ENCODE data around the gene CDC42SE2.

CDC42SE2 gene

DNA sequence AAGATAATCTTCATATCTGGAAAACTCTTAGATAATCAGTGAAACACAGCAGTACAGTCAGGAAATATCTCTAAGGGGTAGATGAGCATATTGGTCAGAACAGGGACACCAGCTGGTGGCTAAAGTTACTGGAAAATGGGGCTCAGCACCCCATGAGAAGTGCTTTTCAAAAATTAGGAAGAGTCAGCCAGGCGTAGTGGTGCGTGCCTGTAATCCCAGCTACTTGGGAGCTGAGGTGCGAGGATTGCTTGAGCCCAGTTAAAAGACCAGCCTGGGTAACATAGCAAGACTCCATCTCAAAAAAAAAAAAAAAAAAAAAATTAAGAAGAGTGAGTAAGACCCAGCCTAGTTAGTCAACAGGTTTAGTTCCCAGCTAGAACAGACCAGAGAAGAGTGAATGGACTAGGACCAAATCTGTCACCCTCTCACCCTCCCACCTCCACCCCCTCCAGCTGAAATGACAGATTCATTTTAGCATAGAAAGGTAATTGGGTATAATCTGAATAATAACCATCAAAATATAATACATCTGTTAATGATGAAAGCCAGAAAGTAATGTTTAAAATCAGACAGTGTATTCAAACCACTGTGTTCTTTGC is 120.9 kb downstream of the CDC42SE2 start:
- TF ChIP-seq, protein P1, sequence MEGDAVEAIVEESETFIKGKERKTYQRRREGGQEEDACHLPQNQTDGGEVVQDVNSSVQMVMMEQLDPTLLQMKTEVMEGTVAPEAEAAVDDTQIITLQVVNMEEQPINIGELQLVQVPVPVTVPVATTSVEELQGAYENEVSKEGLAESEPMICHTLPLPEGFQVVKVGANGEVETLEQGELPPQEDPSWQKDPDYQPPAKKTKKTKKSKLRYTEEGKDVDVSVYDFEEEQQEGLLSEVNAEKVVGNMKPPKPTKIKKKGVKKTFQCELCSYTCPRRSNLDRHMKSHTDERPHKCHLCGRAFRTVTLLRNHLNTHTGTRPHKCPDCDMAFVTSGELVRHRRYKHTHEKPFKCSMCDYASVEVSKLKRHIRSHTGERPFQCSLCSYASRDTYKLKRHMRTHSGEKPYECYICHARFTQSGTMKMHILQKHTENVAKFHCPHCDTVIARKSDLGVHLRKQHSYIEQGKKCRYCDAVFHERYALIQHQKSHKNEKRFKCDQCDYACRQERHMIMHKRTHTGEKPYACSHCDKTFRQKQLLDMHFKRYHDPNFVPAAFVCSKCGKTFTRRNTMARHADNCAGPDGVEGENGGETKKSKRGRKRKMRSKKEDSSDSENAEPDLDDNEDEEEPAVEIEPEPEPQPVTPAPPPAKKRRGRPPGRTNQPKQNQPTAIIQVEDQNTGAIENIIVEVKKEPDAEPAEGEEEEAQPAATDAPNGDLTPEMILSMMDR (IDR thresholded peaks at IDR 0.05; ENCODE audit: control insufficient read depth, insufficient read depth, low read depth, low read length, missing control alignments): no peak
- no peak for DNase-seq (ENCODE audit: low read depth)
- no peak overlapping the region for H3K4me3 ChIP-seq (ENCODE audit: control insufficient read depth, low read depth, low read length)

DNA sequence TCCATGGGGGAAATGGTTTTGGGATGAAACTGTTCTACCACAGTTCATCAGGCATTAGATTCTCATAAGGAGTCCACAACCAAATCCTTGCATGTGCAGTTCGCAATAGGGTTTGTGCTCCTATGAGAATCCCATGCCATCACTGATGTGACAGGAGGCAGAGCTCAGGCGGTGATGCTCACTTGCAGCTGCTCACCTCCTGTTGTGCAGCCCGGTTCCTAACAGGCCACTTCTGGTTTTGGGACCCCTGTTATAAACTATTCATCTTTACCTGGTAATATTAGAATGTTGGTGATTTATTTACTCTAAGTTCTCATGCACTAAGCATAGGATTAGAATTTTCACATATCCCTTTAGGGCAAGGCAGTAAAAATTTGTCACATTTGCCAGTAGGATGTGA is 122.3 kb downstream of the CDC42SE2 start:
- TF ChIP-seq, protein P1 (IDR thresholded peaks at IDR 0.05; ENCODE audit: control insufficient read depth, insufficient read depth, low read depth, low read length, missing control alignments): no peak
- H3K4me3 ChIP-seq (ENCODE audit: control insufficient read depth, low read depth, low read length): no peak overlapping the region
- no peak for DNase-seq (ENCODE audit: low read depth)

DNA sequence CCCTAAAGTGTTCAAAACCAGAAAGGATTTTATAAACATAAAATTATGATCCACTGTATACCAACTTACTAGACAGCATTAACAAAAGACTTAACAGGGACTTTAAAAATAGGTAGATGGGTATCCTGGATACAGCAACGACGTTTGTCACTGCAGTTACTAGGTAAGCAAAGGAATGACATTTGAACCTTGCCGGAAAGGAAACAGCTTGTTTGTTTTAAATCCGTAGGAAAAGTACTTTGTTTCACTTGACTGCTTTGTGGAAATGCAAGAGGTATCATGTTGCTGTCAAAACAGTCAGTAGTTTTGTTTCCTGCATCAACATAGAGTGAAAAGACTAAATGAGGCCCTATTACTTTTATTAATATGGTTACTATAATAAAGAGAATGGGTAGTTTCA is 122.9 kb downstream of the CDC42SE2 start:
- H3K4me3 ChIP-seq (ENCODE audit: control insufficient read depth, low read depth, low read length): no peak overlapping the region
- TF ChIP-seq, protein P1 (IDR thresholded peaks at IDR 0.05; ENCODE audit: control insufficient read depth, insufficient read depth, low read depth, low read length, missing control alignments): no peak
- no peak for DNase-seq (ENCODE audit: low read depth)

DNA sequence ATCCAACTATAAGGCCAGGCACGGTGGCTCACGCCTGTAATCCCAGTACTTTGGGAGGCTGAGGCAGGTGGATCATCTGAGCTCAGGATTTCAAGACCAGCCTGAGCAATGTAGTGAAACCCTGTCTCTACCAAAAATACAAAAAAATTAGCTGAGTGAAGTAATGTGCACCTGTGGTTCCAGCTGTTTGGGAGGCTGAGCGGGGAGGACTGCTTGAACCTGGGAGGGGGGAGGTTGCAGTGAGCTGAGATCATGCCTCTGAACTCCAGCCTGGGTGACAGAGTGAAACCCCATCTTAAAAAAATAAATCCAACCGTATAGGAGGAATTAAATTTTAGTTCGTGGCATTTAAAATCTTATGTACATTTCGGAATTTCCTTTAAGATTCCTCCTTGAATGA is 123.4 kb downstream of the CDC42SE2 start:
- DNase-seq (ENCODE audit: low read depth): no peak
- TF ChIP-seq, protein P1 (IDR thresholded peaks at IDR 0.05; ENCODE audit: control insufficient read depth, insufficient read depth, low read depth, low read length, missing control alignments): no peak
- no peak overlapping the region for H3K4me3 ChIP-seq (ENCODE audit: control insufficient read depth, low read depth, low read length)

DNA sequence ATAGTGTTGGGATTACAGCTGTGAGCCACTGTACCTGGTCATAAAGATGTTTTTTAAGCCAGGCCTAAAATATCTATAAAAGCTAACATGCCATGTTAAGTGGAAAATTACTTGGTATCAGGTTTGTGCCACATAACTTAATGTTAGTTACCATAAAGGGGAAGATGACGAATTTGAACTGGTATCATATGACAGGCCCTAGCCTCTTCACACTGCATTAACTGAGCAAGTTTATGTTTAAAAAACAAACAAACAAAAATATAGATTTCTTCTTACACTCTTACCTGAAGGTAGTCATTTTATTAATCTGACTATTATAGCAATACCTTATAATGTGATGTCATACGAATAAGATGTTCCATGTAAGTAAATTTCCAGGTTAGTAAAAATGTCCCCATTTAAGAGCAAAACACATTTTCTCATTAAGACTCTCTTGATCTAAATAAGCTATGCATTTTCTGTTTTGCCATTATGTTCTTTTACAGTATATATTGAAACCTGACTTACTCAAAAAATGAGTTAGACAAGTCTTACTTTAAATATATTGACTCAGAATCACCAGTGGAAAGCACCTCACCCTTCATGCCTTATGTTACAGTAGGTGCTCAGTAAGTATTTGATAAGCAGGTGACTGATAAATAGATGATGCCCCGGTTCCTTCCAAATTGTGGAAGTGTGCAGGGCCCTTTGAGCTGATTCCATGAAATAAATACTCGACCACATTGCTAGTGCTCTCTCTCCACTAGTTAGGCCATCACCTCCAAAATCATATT is 125.4 kb downstream of the CDC42SE2 start:
- no peak overlapping the region for H3K4me3 ChIP-seq (ENCODE audit: control insufficient read depth, low read depth, low read length)
- DNase-seq (ENCODE audit: low read depth): no peak
- TF ChIP-seq, protein P1 (IDR thresholded peaks at IDR 0.05; ENCODE audit: control insufficient read depth, insufficient read depth, low read depth, low read length, missing control alignments): no peak

DNA sequence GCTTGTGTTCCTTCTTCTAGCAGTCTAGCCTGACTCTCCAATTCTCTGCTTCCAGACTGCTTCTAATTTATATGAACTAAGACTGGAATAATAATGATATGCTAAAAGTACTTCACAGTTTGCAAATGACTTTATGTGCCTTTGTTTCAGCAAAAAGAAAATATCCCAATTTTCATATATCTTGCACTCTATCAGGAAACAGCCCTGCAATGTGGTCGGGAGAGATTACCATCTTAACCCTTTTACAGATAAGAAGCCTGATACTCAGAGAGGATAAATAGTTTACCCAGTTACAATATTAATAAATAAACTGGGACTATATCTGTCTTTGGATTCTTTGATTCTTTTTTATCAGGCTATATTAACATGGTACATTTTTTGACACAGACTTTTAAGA is 126.0 kb downstream of the CDC42SE2 start:
- TF ChIP-seq, protein P1 (IDR thresholded peaks at IDR 0.05; ENCODE audit: control insufficient read depth, insufficient read depth, low read depth, low read length, missing control alignments): no peak
- DNase-seq (ENCODE audit: low read depth): no peak

More for the DNA sequence above, 126.0 kb downstream of the CDC42SE2 start:
- H3K4me3 ChIP-seq (ENCODE audit: control insufficient read depth, low read depth, low read length): no peak overlapping the region

All from AG09309 (cell line).